ENCODE measurements around the gene TLX2.

TLX2 gene

DNA sequence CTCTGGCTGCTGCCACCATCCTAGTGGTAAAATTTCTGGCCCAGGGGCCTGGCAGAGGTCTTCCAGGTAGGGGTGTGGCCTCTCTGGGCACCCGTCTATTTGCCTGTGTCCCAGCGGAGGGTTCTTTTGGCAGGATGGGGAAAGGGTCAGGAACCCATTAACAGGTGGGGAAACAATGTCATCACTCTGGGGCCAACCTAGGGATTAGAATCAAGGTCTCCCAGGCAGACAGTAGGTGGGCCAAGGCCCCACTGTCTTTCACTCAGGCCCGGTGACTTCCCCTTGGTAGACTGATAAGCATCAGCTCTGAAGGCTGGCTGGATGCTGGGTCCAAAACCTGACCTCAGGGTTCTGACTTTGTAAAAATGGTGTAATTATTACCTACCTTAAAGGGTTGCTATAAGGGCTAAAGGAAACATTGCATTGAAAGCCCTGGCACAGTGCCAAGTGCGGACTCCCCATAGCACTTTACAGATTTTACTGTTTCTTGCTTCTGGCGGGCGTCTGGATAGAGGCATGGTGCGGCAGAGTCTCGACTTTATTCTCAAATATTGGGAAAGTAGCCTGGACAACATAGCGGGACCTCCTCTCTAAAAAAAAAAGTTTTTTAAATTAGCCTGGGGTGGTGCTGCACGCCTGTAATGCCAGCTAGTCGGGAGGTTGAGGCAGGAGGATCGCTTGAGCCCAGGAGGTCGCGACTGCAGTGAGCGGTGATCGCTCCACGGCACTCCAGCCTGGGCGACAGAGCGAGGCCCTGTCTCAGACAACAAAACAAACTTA lies 17.1 kb upstream of the TLX2 start:
- DNase-seq (ENCODE audit: low read depth in 2 of 2): no peak

DNA sequence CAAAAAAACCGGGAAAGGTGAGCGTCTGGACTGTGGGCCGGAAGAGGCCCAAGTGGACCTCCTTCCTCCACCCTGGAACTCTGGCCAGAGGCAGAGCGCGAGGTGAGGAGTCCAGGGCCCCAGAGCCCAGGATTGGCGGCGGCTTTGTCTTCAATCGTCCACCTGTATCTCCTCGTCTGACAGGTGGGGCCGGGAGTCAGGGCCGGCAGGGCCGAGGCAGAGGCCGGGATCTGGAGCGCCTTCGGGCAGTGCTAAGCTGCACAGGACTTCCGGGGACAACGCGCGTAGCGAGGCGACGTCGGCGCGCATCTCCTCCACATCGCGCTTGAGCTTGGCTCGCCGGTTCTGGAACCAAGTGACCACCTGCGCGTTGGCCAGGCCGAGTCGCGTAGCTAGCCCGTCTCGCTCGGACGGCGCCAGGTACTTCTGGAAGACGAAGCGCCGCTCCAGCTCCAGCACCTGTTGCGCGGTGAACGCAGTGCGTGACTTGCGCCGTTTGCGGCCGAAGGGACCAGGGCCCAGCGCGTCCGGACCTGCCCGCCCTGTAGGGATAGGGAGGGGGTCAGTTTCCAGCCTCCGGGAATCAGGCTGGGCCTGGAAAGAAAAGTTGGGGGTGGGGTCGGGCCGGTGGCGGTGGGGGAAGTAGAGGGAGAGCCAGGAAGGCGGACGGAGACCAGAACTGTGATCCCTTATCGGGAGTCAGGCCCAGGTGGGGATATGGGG lies 16.3 kb upstream of the TLX2 start:
- DNase-seq (ENCODE audit: low read depth in 2 of 2): no peak

DNA sequence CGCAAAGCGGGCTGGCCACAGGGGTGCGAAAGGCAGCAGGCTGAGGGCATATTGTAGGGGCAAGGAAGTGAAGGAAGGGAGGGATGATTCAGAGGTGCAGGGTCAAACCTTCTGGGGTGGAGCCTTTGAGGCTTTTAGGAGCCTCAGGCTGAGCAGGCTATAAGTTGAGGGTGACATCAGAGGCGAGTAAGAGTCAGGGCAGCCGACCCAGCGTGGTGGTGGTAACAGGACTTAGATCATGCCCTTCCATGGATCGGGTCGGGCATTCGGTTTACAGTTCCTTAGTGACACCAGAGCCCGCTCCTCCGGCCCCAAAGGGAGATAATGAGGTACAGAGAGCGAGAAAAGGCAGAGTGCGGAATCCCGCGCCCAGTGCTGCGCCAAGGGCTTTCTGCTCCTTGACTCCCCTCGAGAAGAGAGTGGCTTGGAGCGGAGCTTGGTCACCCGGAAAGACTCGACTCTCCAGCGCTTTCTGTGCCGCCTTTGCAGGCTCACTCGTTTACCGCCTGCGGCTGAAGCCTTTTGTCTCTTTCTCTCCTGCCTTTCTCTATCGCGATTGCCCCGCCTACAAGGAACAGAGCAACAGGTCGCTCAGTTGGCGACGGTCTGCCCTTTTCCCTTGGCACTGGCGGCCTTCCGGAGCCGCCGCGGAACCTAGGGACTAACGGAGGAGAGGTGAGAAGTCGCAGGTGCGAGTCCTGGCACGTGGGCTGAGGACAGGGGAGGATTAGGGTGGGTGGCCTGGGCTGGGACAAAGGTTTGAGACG lies 15.6 kb upstream of the TLX2 start:
- no peak for DNase-seq (ENCODE audit: low read depth in 2 of 2)

DNA sequence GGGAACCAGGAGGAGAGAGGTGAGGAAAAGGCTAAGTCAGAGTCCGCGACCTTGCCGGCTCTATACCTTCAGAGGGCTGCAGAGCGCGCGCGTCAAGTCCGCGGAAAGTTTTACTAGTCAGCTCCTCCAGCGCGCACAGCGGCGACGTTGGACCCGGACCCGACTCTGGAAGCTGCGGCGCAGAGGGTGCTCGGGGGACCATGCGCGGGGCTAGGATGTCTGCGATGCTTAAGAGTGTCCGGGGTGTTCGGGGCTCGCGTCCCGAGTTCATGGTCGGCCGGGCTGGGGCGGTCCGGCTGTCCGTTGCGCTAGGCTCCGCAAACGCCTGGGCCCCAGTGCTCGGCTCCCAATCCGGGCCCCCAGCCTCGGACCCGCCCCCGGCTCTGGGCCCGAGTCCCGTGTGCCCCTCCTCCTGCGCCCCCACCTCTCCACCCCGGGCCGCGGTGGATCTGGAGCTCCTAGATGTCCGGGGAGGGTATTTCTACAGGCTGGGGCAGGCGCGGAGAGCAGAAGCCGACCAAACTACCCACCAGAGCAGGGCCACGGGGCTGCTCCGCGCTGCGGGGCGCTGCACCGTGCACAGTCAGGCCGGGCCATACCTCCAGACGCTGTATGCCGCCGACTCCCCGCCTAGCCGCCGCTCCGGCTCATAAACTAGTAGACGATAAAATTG lies 14.8 kb upstream of the TLX2 start, which contains the start of gene LBX2:
TSS of gene LBX2 (minus strand) at position 337 of the 673 bp plus-strand sequence. CDS start at position 271, 66 bp downstream.
- no peak for DNase-seq (ENCODE audit: low read depth in 2 of 2)

DNA sequence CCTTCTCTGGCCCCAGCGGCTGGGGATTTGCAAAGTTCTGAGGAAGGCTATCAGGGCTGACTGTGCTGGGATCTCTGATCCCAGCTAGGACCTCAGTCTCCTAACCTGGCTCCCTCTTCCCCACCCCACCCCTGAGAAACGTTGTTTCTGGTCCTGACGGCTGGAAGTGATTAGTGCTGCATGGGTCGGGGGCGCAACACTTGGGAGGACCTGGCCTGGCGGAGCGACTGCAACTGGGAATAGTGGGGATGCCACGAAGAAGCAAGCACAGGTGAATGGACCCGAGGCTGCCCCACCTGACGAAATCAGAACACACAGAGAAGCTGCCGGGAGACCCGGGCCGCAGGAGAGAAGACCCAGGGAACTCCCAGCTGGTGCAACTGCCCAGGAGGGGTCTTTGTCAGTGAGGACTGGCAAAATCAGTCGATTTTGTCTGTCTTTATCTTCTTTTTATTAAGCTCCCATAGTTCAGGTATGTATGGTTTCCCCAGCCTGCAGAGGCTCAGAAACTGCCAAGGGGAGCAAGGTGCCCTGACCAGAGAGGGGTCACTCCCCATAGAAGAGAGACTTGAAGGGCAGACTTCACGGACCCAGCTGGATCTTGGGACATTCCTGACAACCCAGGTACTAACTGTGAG lies 14.2 kb upstream of the TLX2 start:
- no peak for DNase-seq (ENCODE audit: low read depth in 2 of 2)

DNA sequence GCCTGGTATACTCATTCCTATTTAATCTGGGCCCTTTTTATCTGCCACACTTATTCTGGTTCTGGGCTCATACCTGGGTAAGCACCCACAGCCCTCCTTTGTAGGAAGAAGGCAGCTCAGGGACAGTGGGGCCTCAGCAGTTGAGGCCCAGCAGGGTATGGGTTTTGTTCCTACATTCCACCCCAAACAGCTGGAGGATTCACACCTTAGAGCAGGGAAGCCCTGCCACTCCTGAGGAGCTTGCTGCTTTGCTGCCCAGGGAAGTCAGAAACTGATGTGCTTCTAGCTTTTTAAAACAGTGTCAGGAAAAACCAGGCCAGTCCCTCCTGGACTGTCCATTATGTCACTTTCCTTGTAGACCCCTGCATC lies 13.7 kb upstream of the TLX2 start:
- DNase-seq (ENCODE audit: low read depth in 2 of 2): no peak

DNA sequence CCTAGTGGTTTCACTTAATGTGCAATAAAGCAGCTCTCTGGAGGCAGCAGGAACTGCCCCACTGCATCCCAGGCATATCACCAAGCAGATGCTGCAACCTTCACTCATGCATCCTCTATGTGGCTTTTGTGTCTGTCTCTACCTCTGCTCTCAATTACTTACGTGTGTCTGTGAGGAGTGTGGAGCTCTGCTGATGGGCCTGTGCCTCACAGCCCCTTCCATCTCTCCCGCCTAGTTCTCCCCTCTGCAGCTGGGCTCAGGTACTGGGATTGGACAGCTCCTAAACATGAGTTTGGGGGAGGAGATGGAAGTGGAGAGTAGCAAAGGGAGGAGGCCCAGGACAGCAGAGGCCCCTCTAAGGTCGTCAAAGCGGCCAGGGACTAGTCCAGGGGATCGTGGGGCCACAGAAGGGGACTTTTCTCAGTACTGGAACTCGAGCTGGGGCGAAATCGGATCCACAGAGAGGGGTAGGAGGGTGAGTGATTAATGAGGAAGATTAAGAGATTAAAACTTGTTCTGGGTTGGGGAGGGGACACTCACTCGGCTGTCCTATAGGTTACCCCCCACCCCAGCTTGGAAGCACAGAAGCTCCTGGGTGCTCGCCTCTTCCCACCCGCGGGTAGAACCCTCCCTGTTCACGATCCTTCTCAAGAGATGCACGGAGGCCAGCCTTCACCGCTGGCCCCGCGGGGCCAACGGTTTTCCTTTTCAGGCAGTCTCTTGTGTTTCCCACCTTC lies 12.7 kb upstream of the TLX2 start:
- no peak for DNase-seq (ENCODE audit: low read depth in 2 of 2)

DNA sequence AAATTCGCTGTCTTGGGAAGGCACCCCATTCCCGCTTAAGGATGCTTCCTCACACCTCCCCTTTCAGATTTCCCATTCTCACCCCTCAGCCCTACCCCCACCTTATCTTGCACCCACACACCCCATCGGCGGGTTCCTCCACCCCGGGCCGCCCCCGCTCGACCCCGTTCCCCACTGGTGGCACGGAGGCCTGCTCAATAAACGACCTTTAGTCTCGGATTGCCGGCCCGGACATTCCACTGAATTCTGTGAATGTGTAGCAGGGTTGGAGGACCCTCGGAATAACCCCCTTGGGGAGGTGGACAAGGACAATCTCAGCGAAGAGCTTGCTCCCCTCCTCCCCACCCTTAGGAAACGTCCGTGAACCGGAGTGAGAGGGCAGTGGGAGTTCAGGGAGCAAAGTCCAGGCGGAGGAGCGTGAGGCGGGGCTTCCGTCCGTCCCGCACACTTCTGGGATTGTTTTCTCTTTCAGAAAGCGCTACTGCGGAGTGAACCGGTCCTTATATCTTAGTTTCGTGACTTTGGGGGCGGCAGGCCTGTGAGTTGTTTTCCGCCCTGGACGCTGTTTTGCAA lies 12.0 kb upstream of the TLX2 start:
- DNase-seq (ENCODE audit: low read depth in 2 of 2): no peak

DNA sequence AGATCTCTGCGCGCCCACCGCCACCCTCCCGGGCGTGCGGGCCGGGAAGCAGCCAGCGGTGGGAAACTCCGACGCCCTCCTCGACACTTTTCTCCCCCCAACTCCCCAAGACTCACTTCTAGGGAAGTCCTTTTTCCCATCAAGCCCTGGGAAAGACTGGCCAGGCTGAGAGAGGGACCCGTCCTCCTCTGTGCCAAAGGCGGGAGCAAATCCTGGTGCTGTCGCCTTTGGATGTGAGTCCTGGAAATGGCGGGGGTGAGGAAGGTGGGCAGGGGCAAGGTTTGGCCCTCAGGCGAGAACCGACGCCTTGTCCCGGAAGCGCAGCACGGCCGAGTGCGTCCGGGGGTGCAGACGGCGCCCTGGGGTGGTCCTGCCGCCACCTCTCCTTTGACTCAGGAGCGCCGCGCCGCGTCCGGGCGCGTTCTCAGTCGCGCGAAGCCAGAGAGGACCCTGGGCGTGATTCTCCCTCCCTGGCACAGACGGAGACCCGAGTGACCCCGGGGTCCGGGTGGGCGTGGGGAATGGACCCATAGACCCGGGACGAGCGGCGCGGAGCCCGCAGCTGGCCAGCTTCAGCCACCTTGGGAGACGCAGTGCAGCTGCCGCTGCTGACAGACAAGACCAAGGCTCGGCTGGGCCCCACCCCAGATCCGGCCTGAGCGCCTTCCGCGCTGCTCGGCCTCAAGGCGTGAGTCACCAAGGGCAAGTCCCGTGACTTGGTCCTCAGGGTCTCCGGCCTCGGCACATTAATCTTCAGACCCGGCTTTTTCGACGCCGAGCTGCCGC lies 11.3 kb upstream of the TLX2 start:
- DNase-seq (ENCODE audit: low read depth in 2 of 2): no peak

DNA sequence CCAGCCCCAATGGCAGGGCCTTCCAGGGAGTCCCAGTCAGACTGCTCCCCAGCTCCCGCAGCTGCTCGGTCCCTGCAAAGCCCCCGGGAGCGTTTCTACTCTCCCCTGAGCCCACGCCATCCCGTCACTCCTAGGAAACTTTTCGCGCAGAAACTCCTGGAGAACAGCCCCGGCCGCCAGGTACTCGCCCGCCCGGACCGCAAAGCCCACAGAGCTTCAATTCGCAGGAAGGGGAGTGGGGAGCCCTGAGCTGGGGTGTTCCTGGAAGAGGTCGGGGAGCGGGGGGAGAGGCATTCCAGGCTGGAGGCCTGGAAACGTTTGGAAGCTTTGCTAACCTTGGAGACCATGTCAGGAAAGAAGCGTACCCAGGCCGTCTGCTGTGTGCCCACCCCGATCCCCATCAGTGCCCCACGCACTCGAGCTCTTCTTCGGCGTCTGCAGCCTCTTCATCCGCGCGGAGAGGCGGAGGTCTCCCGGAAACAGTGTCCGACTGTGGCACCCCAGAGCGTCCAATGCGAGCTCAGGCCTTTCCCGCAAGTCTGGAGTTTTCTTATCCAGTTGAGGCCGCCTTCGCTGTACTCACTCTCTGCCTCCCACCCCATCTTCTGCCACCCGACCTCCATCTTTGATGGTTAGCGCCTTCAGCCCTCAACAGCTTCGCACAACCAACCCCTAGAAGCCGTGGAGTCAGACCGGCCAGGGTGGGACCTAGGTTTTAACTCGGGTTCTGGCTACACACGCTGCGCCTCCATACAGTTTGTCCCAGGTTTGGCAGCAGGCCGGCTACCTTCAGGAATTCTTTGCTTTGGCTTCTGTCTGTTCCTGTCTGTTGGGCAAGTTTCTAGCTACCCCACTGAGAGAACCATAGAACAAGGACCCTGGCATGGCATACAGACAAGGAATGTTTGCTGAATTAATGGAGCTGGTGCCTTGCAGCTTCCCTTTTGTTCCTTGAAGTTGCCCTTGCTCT lies 10.5 kb upstream of the TLX2 start:
- no peak for DNase-seq (ENCODE audit: low read depth in 2 of 2)

DNA sequence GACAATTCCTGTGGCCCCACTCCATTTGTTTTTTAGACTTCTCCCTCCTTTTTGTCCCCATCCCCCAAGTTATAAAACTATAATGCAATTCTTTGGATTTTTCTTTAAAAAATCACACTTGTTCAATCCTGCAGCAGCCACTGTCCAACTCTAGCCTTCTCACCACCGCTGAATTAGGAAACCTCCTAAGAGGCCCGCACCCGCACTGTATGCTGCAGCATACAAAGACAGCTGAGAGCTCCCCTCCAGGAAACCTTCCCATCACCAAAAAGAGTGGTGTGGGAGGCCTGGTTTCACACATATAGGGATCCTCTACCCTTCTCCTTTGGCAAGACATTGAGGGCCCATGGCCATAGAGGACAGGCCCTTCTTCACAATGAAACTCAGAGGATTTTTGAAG lies 9.7 kb upstream of the TLX2 start:
- DNase-seq (ENCODE audit: low read depth in 2 of 2): no peak

DNA sequence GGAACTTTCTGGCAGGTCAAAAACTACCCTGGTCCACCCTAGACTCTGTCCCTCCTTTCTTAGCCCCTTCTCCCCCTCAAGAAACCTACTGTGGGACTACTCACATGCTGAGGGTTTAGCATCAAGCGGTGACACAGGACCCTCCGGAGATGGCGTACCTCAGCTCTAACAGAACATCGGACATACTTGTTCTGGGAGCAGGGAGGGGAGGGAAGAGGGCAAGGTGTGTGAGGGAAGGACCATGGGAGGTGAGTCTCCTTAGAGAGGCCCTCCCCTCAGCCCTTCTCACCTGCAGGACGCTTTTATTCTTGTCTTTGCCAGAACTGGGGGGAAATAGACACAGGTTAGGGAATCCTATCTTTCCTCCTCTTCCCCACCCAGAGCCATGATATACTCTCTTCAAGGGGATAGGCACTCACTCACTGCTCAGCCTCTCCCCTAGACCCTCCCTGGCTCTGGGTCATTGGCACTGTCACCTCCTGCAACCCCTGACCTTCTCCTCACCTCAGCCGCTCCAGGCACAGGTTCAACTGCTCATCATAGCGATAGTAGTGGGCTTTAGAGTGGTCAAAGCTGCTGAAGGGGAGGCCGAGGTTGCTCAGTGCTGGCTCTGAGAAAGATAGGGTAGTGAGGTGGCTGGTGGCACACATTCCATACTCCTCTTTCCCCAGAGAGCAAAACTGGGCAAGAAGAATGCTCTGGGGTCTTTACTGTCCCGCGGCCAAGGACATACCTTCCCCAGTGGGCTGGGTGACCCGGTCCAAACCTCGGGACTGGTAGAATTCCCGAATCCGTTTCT lies 8.6 kb upstream of the TLX2 start:
- DNase-seq (ENCODE audit: low read depth in 2 of 2): no peak

DNA sequence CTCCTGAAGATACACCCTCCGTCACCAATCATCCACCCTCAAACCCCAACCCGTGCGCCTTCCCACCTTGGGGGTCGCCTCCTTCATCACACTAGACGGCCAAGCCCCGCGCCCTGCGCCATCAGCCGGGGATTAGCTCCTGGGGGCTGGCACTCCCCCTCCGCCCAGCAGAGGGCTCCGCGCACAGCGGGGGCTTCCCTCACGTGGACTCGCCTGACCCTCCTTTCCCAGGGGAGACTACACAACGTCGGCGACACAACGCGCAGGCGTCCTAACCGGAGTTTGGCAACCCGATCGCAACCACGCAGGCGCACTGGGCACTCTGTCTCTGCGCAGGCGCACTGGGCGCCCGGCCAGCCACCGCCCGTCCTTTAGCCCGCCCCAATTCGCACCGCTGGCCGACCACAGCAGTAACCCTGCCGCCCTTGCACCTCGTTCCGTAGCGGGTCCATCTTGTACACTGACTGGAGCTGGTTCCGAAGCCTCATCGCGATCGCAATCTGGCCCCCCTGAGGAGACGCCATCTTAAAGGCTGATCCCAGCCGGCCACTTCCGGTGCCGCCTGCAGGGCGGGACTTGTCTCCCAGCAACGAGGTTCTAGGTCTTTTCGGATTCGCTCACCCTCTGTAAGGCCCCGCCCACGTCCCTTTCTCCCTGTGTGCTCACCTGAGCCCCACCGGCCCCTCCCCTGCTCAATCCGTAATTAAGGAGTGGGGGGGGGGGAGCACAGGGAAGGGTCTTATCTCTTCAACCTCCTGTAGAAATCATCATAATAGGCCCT lies 6.9 kb upstream of the TLX2 start, which contains the start of gene PCGF1:
TSS of gene PCGF1 (minus strand) at position 551 of the 781 bp plus-strand sequence. CDS start at position 524, 27 bp downstream.
- peak; percentile 96 to 99 for DNase-seq (ENCODE audit: low read depth in 2 of 2)

DNA sequence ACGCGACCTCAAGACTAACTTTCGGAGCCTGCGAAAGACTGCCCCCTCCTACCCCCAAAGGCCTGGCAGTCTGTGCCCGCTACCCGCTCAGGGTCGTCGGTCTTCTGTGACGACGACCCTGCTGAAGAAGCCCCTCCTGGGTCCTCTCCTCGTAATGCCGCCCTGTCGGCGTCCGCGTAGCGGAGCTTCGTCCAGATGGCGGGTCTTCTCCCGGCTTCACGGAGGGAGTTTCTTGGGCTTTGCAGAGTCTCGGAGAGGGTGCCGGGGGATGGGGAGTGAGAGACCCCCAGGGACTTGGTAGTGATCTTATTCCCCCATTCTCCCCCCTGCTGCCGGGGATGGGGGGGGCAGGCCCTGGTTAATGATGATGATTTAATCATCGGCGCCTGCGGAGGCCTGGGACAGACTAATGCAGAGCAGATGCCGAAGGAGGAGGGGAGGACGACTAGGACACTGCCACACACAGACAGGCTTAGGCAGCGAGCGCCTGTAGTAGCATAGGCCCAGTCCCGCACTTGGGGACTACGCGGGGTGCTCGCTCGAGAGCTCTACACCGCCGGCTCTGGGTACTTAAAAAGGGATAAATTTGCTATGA lies 6.2 kb upstream of the TLX2 start:
- DNase-seq (ENCODE audit: low read depth in 2 of 2): no peak

DNA sequence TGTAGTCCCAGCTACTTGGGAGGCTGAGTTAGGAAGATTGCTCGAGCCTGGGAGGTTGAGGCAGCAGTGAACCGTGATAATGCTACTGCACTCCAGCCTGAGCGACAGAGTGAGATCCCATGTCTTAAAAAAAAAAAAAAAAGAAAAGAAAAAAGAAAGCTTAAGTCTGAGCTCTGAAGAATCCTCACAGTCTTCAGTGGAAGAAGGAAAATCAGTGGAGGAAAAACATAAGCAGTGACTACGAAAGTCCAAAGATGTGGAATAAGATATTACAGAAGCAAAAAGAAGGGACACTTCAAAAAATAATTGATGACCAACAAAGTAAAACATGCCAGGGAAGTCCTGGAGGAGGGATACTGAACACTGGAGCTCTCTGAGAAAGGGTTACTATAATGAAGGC lies 4.0 kb upstream of the TLX2 start:
- no peak for DNase-seq (ENCODE audit: low read depth in 2 of 2)

Measured in stimulated activated CD8-positive, alpha-beta memory T cell treated with anti-CD3 and anti-CD28 coated beads, Interleukin-2, amount 100 ng/mL, for 48 hours (primary cell).